ENCODE measurements around the gene OR7A17.

DNA sequence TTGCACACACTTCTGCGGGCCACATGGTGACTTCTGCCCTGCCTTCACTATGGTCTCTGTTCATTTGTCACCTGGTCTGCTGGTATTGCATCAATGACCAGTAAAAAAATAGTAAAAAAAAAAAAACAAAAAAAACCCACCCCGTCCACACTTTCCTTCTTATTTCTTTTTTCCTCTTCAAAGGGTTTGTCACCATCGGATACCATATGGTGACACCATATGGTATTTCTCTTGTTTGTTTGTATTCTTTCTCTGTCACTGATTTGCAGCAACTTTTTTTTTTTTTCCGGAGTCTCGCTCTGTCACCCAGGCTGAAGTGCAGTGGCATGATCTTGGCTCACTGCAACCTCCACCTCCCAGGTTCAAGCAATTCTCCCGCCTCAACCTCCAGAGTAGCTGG lies 29.2 kb upstream of the OR7A17 start:
- TF ChIP-seq, protein P1, sequence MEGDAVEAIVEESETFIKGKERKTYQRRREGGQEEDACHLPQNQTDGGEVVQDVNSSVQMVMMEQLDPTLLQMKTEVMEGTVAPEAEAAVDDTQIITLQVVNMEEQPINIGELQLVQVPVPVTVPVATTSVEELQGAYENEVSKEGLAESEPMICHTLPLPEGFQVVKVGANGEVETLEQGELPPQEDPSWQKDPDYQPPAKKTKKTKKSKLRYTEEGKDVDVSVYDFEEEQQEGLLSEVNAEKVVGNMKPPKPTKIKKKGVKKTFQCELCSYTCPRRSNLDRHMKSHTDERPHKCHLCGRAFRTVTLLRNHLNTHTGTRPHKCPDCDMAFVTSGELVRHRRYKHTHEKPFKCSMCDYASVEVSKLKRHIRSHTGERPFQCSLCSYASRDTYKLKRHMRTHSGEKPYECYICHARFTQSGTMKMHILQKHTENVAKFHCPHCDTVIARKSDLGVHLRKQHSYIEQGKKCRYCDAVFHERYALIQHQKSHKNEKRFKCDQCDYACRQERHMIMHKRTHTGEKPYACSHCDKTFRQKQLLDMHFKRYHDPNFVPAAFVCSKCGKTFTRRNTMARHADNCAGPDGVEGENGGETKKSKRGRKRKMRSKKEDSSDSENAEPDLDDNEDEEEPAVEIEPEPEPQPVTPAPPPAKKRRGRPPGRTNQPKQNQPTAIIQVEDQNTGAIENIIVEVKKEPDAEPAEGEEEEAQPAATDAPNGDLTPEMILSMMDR (IDR thresholded peaks at IDR 0.05), result no peak
- TF ChIP-seq POLR2AphosphoS5 (IDR thresholded peaks at IDR 0.05; ENCODE audit: insufficient read depth in 1 of 2, low read depth in 1 of 2) (no peak), POLR2A (IDR thresholded peaks at IDR 0.05) (no peak)

Measured in vagina (tissue), 2 donors.